Astrocyte (in vitro differentiated cells and primary cell): ENCODE results near the gene PRDX1.

Experiments used
- EZH2 ChIP-seq: IDR thresholded peaks from 2 replicates; pipeline ENCODE4 v1.6.1; 2012; ENCODE audit warnings: mild to moderate bottlenecking, low read length, inconsistent platforms; ENCODE audit not compliant: insufficient read depth
- TF ChIP-seq, protein P1 (sequence below): IDR thresholded peaks from 2 replicates; pipeline ENCODE4 v1.5.1; 2011; ENCODE audit warnings: low read depth, mild to moderate bottlenecking, inconsistent platforms, low read length, moderate library complexity; ENCODE audit not compliant: insufficient read depth

DNA sequence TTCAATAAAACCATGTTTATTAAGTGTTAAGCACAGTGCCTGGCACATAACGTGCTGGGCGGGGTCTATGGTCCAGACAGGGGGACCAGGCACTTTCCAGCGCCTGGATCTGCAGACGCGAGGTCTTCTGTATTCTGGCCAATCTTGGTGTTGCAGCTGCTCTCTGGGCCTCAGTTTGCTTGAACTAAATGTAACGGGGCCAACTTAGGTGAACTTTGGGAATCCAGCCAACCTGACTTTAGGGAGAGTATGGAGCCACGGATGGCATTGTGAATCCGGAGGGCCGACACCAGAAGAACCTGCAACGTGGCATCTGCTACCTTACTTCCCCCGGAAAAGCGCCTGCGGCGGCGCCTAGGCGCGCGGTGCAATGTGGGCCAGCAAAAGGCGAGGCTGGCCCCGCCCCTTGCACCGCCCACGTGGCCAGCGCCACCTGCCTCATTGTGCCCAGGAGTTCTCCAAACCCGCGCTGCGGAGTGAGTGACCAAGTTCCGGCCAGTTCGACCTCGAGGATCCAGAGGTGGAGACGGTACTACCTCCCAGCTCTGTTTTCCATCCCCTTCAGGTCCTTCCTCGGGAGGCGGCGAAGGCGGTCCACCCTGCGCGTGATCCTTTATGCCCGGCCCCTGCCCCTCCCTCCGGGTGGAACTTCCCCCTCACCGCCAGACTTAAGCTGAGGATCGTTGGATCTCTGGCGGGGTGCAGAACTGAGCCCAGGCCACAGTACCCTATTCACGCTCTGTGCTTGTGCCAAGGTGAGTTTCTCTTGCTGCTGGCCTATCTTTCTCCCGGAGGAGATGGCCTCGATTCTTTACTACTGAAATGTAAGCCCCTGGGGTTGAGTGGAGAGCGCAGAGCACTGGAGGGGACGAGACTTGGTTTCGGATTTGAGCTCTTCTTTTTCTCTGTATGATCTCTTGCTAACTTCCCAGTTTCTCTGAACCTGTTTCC, 29.0 kb upstream of the PRDX1 start, which contains the start of gene AKR1A1:
- TF ChIP-seq EZH2: no peak
- TF ChIP-seq, protein P1, sequence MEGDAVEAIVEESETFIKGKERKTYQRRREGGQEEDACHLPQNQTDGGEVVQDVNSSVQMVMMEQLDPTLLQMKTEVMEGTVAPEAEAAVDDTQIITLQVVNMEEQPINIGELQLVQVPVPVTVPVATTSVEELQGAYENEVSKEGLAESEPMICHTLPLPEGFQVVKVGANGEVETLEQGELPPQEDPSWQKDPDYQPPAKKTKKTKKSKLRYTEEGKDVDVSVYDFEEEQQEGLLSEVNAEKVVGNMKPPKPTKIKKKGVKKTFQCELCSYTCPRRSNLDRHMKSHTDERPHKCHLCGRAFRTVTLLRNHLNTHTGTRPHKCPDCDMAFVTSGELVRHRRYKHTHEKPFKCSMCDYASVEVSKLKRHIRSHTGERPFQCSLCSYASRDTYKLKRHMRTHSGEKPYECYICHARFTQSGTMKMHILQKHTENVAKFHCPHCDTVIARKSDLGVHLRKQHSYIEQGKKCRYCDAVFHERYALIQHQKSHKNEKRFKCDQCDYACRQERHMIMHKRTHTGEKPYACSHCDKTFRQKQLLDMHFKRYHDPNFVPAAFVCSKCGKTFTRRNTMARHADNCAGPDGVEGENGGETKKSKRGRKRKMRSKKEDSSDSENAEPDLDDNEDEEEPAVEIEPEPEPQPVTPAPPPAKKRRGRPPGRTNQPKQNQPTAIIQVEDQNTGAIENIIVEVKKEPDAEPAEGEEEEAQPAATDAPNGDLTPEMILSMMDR: no peak
